Adipose tissue (tissue), 3 donors: Measurements from ENCODE around the gene DNAJB2. TPM values are rescaled to one million over a fixed set of nuclear protein-coding genes. Genes with fewer than 3 reads are reported as not detected.
A peak's percentile ranks its signal among the peaks of the same experiment; 100 is the strongest.
"Not testable (repeated sequence)": the region's sequence is repeated elsewhere in the genome, so short reads cannot be mapped to it uniquely, and the experiment has no call there.

Experiments
- H3K27ac ChIP-seq: one replicate; pipeline ENCODE4 v1.5.1; 2013; ENCODE audit warnings: low read depth, low read length
- WGBS, 3 donors: extraction: QIAGEN DNeasy Blood & Tissue Kit; methylation state at CpG; one replicate each; pipeline ENCODE4 v1.1.7; 2013; 5-methylcytosine and 5-hydroxymethylcytosine counted together
- polyA plus RNA-seq, 3 donors: library from polyadenylated mRNA; stranded (reverse); fragments of 200-250 nt; gene quantifications; one replicate each; pipeline ENCODE4 v1.2.3, GENCODE V29; 2013
- donor health status: healthy with polysubstance abuse.
- donor health status: Bipolar disorder and iron deficiency.
- donor health status: healthy.

DNAJB2 gene
- polyA plus RNA-seq, 3 donors = 51.6 to 78.9 (median 68.9) TPM

DNA sequence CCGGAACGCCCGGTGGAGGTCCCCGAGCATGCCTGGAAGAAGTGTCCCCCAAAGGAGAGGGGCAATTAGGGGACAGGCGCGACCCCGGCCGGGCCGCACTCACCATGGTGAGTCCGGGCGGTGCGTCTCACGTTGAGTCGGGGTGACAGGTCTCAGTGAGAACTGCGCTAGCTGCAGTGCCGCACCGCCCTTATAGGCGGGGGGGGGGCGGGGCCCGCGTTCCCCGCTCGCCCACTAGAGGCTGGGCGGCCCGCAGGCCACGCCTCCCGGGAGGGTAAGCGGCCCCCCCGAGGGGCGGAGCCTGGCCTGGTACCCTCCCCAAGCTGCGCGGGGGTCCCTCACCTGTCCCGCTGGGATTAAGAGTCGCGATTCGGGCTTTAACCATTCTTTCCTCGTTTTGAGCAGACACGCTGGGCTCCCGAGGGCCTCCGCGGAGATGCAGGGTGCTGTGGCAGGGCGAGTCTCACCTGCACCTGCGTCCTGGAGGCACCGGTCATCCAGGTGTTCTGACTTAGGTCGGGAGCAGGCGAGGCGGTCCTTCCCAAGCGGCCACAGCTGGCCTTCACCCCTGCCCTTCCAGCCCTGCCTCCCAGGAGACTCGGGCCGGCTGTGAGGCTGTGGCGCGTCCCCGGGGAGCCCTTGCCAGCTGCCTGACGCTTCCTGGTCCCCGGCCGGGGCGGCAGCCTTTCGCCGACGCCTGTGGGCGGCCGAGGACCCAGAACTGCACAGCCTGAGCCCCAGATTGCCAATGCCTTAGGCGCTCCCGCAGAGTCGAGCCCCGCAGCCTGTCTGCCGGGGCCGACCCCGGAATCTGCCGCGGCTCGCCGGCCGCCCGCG lies 25.2 kb upstream of the DNAJB2 start, which contains the start of gene TUBA4A:
TUBA4A (minus strand) TSS at position 166 of the 837 bp plus-strand sequence; CDS start at position 106, 60 bp downstream.
- peak within 1 kb of the TSS; percentile 49 for H3K27ac ChIP-seq
- WGBS, 3 donors = 0% methylated on average over 63 to 76 of the region's 76 CpGs

GRCh38 chr2:219254590-219255201 lies 24.5 kb upstream of the DNAJB2 start:
- H3K27ac ChIP-seq = peak overlapping the region; percentile 49
- 11 to 23% (median 16%) methylated on average over 12 of the region's 12 CpGs for WGBS, 3 donors

- WGBS, 3 donors = 81 to 89% (median 88%) methylated on average over 10 of the region's 10 CpGs
- H3K27ac ChIP-seq = not testable (repeated sequence)
Observed at GRCh38 chr2:219258942-219259341, 20.2 kb upstream of the DNAJB2 start.

DNA sequence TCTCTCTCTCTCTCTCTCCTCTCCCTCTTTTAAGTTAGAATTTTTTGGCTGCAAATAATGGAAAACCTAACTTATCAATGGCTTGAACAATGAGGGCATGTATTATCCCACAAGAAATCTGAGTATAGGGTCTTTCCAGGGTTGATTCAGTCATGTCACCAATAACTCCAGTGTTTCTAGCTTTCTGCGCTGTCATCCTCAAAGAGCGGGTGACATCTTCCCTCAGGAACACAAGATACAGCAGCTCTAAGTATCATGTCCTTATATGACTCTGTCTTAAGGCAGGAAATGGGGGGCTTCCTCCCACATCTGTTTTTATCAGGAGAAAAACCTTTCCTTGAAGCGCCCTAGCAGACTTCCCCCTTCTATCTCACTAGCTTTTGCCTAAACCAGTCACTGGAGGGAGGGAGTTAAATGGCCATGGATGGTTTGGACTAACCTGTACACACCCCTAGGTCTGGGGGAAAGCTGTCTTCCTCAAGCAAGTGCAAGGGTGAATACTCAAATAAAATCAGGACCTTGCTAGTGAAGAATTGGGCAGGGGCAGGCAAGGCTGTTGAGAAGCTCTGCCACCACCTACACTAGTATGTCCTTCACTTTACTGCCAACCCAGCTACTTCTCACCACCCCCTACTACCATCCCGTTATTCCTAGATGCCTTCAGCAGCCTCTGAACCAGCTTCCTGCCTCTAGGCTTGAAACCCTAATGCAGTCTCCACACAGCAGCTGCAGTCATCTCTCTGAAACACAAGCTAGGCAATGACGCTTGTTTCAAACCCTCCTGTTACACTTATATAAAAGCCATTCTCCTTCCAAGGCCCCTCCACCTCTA lies 17.9 kb upstream of the DNAJB2 start:
- H3K27ac ChIP-seq = no peak overlapping the region
- WGBS, 3 donors = 53 to 69% (median 57%) methylated on average over 5 of the region's 5 CpGs

- H3K27ac ChIP-seq = no peak overlapping the region
- 67 to 77% (median 75%) methylated on average over 5 of the region's 5 CpGs for WGBS, 3 donors
Observed at GRCh38 chr2:219266232-219266631, 12.9 kb upstream of the DNAJB2 start.

- no peak overlapping the region for H3K27ac ChIP-seq
- 83 to 94% methylated on average over 1 of the region's 1 CpG; no CpG with 5 or more reads in 1 of the 3 donors for WGBS, 3 donors
Observed at GRCh38 chr2:219266886-219267285, 12.3 kb upstream of the DNAJB2 start.

- H3K27ac ChIP-seq = no peak overlapping the region
- 78 to 90% (median 84%) methylated on average over 2 of the region's 2 CpGs for WGBS, 3 donors
Observed at GRCh38 chr2:219268294-219268693, 10.9 kb upstream of the DNAJB2 start.

DNA sequence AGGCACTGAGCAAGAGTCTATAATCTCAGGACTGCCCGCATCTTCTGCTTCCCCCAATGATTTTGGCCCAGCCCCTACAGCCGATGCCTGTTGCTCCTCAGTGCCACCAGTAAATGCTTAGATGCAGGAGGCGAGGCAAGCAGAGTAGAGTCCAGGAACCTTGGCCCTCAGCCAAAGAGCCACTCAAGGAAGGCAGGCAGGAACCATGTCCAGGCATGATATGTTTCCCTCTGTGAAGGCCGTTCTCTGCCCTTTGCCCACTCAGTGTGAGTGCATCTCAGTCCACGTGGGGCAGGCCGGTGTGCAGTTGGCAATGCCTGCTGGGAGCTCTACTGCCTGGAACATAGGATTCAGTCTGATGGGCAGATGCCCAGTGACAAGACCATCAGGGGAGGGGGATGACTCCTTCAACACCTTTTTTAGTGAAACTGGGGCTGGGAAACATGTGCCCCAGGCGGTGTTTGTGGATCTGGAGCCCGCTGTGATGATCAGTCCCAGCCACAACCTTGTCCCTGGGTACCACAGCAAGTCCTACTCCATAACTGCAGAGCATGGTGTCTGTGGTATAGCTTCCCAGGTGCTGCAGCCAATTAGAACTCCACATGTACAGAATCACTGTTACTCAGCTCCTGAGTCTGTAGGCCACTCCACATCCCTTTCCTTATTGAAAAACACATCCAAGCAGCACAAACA lies 9.7 kb upstream of the DNAJB2 start:
- H3K27ac ChIP-seq = no peak overlapping the region
- 36 to 66% (median 62%) methylated on average over 8 of the region's 8 CpGs for WGBS, 3 donors

GRCh38 chr2:219270055-219270372 lies 9.2 kb upstream of the DNAJB2 start:
- no peak overlapping the region for H3K27ac ChIP-seq
- WGBS, 3 donors = 87 to 100% (median 88%) methylated on average over 5 of the region's 5 CpGs

DNA sequence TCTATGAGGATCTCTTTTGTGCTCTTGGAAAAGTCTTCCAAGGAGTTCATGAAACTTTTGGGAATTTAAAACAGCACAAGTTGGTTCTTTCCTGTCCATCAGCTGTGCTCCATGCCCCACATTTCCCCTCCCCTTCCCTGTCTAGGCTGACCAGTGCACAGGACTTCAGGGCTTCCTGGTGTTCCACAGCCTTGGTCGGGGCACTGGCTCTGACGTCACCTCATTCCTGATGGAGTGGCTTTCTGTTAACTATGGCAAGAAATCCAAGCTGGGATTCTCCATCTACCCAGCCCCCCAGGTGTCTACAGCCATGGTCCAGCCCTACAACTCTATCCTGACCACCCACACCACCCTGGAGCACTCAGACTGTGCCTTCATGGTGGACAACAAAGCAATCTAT lies 8.1 kb upstream of the DNAJB2 start:
- WGBS, 3 donors = 70 to 89% (median 89%) methylated on average over 2 of the region's 2 CpGs
- no peak overlapping the region for H3K27ac ChIP-seq

GRCh38 chr2:219272356-219272755 lies 6.8 kb upstream of the DNAJB2 start:
- 73 to 86% (median 83%) methylated on average over 4 of the region's 4 CpGs for WGBS, 3 donors

GRCh38 chr2:219272995-219273394 lies 6.2 kb upstream of the DNAJB2 start:
- 76 to 80% (median 78%) methylated on average over 2 of the region's 2 CpGs for WGBS, 3 donors
- H3K27ac ChIP-seq = no peak overlapping the region

More at GRCh38 chr2:219272356-219272755, 6.8 kb upstream of the DNAJB2 start:
- no peak overlapping the region for H3K27ac ChIP-seq

DNA sequence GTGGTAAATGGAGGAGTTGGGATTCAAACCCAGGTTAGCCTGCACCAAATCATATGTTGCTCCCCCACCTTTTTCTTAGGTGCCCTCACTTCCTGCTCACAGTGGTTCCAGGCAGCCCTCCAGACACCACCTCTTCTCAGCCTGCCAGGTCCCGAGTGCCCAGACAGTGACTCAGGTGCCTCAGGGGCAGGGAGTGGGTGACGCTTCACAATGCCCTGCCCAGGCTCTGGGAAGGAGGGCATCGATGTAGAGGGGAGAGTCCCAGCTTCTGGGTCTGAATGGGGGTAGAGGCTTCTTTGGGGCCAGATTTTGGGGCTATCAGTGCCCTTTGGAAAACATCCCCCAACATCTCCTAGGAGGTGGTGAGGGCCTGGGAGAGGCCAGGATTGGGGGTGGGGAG lies 5.2 kb upstream of the DNAJB2 start:
- H3K27ac ChIP-seq = no peak overlapping the region
- WGBS, 3 donors = 82 to 87% (median 85%) methylated on average over 3 of the region's 3 CpGs

GRCh38 chr2:219274361-219274921 lies 4.7 kb upstream of the DNAJB2 start:
- no peak overlapping the region for H3K27ac ChIP-seq
- WGBS, 3 donors = 46 to 60% (median 52%) methylated on average over 6 of the region's 6 CpGs

DNA sequence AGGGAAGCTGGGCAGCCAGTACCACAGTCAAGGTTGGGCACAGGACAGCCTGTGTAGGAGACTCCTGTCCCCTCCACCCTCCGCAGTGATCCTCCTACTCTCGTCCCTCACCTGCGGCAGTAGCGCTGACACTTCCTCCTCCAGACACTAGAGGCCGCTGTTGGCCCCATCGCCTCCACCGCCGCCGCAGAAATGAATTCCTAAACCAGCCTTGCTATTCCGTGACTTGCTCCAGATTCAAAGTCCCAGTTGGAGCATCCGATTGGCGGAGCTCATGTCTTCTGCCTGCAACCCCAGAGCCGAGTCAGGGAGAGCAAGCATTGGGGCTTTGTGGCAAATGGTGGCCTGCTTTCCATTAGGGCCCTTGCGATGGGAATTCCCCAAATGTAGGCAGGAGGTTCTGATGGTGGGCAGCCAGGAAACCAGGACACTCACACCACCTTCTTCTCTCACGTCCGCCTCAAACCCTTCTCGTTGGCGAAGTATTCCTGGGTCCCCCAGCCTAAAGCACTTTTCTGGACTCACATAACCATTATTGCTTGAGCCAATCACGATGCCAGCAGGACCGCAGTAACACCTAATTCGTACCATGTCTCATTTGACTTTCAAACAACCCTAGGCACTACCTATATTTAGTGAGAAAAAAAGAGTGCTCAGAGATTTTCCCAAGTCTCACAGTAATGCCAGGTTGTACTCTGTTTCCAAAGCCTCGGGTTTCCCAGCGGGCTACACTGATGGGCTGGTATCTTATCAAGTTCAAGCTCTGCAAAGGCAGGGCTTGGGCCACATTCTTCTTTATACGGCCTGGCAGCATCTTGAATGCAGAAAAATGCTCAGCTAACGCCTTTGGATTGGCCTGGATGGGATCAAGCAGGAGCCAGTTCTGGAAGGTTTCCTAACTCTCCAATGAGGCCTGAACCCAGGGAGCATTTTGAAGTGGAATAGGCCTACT lies 1.2 kb upstream of the DNAJB2 start:
- 26 to 28% (median 26%) methylated on average over 25 of the region's 25 CpGs for WGBS, 3 donors
- H3K27ac ChIP-seq = no peak overlapping the region

DNA sequence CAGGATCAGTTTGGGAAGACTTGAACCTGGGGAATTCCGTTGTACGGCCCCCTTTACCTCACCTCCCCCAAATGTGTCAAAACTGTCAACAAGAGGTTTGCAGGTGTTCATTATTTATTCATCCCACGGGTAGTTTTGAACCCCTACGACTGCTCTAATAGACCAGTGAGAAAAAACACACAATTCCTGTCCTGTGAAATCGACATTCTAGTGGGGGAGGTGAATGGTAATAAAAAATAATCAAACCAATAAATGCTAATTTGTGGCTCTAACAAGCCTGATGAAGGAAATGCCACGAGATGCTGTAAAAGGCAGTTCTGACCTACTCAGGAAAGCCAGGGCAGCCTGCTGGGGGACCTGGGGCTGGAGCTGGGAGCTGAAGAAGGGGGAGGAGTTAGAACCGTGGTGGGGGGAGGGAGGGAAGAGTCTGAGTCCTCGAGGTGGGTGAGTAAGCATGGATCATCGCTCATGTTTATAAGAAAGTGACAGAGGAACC lies 463 bp upstream of the DNAJB2 start:
- 6 to 13% (median 11%) methylated on average over 9 of the region's 9 CpGs for WGBS, 3 donors
- peak overlapping the region; percentile 51 for H3K27ac ChIP-seq
